C4-2B (cell line): Measurements from ENCODE around the gene SLIT3.

Source experiments
- H3K27ac ChIP-seq: fragments of 450-650 bp; 2 replicates; pipeline ENCODE4 v1.5.1; 2017
- CTCF ChIP-seq: fragments of 450-650 bp; conservative IDR thresholded peaks from 2 replicates; pipeline ENCODE4 v1.5.1; 2017; ENCODE audit warnings: mild to moderate bottlenecking
- ZFX ChIP-seq: fragments of 450-650 bp; IDR thresholded peaks from 2 replicates; pipeline ENCODE4 v1.6.1; 2017

The SLIT3 gene

GRCh38 chr5:169175733-169176132 is 125.2 kb downstream of the SLIT3 start:
- H3K27ac ChIP-seq = no peak overlapping the region
- no peak for TF ChIP-seq CTCF
- TF ChIP-seq ZFX = no peak

- no peak overlapping the region for H3K27ac ChIP-seq
- no peak for TF ChIP-seq CTCF
- TF ChIP-seq ZFX = no peak
These were observed 126.0 kb downstream of the SLIT3 start for GRCh38 chr5:169174923-169175322.

GRCh38 chr5:169173372-169173771 is 127.6 kb downstream of the SLIT3 start:
- TF ChIP-seq CTCF (no peak), ZFX (no peak)
- no peak overlapping the region for H3K27ac ChIP-seq

DNA sequence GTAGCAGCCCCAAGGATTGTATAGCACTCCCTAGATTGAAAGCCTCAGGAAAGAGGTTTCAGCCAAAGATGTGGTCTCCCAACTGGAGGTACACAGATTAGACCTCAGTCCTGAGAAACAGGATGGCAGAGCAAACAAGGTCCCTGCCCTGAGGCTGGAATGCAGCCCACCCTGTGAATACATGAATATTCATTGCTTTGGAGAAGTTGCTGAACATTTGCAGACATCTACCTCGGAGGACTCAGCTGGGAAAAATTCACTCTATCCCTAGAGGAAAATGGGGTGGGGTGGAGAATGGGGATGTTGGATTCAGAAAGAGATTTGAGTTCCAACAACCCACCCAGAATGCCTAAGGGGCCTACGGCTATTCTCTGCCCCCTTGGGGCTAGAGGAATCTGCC is 129.4 kb downstream of the SLIT3 start:
- TF ChIP-seq ZFX = no peak
- TF ChIP-seq CTCF = no peak
- no peak overlapping the region for H3K27ac ChIP-seq

DNA sequence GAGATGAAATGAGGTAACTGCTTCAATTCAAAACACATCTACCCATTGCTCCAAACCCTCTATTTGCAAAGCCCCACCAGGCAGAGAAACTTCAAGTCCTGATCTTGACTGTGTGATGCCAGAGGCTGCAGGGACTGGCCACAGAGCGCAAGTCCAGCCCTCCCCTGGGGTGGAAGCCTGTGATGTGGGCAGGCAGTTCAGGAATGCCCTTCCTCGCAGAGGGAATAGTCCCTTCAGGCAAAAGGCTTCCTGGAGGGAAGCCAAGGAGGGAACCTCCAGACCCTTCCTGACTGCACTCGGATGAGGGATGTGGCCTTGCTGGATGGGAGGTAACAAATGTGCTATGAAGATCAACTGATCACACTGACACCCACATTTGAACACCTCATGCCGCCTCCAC is 131.2 kb downstream of the SLIT3 start:
- H3K27ac ChIP-seq = no peak overlapping the region
- TF ChIP-seq CTCF (no peak), ZFX (no peak)

DNA sequence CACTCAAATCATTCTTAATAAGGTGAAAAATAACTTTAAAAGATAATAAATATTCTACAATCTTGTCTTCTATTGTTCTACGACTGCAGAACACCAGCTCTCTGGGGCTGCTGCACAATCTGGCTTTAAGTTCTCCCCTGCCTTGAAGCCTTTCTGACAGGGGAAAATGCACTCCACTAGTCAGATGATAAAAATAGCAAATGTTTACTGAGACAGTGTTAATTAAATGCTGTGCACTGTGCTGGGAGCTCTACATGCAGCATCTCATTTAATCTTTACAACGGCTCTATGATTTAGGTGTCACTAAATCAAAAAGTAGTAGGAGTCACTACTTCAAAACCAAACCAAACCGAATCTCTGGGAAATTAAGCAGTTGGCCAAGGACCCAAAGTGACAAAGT is 132.7 kb downstream of the SLIT3 start:
- no peak overlapping the region for H3K27ac ChIP-seq
- TF ChIP-seq ZFX (no peak), CTCF (no peak)

- no peak overlapping the region for H3K27ac ChIP-seq
- TF ChIP-seq ZFX (no peak), CTCF (no peak)
These were observed 134.9 kb downstream of the SLIT3 start for GRCh38 chr5:169166078-169166477.

GRCh38 chr5:169165052-169165451 is 135.9 kb downstream of the SLIT3 start:
- TF ChIP-seq CTCF (no peak), ZFX (no peak)
- no peak overlapping the region for H3K27ac ChIP-seq
